ENCODE results near the gene TUBB1.

GRCh38 chr20:58985656-58986055 is 33.6 kb upstream of the TUBB1 start:
- no peak for TF ChIP-seq POLR2A (IDR thresholded peaks at IDR 0.05; ENCODE audit: low read depth)
- TF ChIP-seq CTCF (IDR thresholded peaks at IDR 0.05) = no peak
- no peak for TF ChIP-seq EP300 (IDR thresholded peaks at IDR 0.05)
